H9 (cell line): ENCODE measurements around the gene MYOZ2. TPM values are rescaled to one million over a fixed set of nuclear protein-coding genes. Genes with fewer than 3 reads are reported as not detected.

ENCODE experiments used
- DNase-seq: peaks from one replicate; pipeline ENCODE4 v3.0.0-alpha.2; 2017
- H2AFZ ChIP-seq: one replicate; pipeline ENCODE4 v1.6.1; 2013; ENCODE audit warnings: mild to moderate bottlenecking, low read length, control low read depth, moderate library complexity
- H2AK5ac ChIP-seq: 2 replicates; pipeline ENCODE4 v1.6.1; 2013; ENCODE audit warnings: low read length, control low read depth, mixed read lengths; ENCODE audit not compliant: insufficient read length
- H2BK120ac ChIP-seq: one replicate; pipeline ENCODE4 v1.6.1; 2013; ENCODE audit warnings: low read depth, mild to moderate bottlenecking, low read length, control low read depth, inconsistent platforms; ENCODE audit not compliant: poor library complexity, severe bottlenecking
- H2BK12ac ChIP-seq: 2 replicates; pipeline ENCODE4 v1.6.1; 2013; ENCODE audit warnings: low read length, control low read depth, mixed read lengths, low read depth; ENCODE audit not compliant: insufficient read length
- H2BK15ac ChIP-seq: 2 replicates; pipeline ENCODE4 v1.6.1; 2013; ENCODE audit warnings: low read depth, low read length, control low read depth
- H2BK20ac ChIP-seq: one replicate; pipeline ENCODE4 v1.6.1; 2013; ENCODE audit warnings: low read depth, mild to moderate bottlenecking, low read length, control low read depth, inconsistent platforms; ENCODE audit not compliant: poor library complexity, severe bottlenecking
- H2BK5ac ChIP-seq: 2 replicates; pipeline ENCODE4 v1.6.1; 2013; ENCODE audit warnings: low read length, control low read depth, mixed read lengths; ENCODE audit not compliant: insufficient read length
- H3K14ac ChIP-seq: 2 replicates; pipeline ENCODE4 v1.6.1; 2013; ENCODE audit warnings: low read length, control low read depth; ENCODE audit not compliant: insufficient read depth
- H3K18ac ChIP-seq: 2 replicates; pipeline ENCODE4 v1.6.1; 2013; ENCODE audit warnings: low read depth, mild to moderate bottlenecking, mixed read lengths, low read length, control low read depth; ENCODE audit not compliant: insufficient read length
- H3K23ac ChIP-seq: 2 replicates; pipeline ENCODE4 v1.6.1; 2013; ENCODE audit warnings: low read length, control low read depth, mixed read lengths, low read depth; ENCODE audit not compliant: insufficient read length
- H3K23me2 ChIP-seq: 2 replicates; pipeline ENCODE4 v1.6.1; 2013; ENCODE audit warnings: low read depth, mild to moderate bottlenecking, mixed read lengths, low read length, control low read depth; ENCODE audit not compliant: insufficient read length, poor library complexity, severe bottlenecking
- H3K27ac ChIP-seq: 2 replicates; pipeline ENCODE4 v1.5.1; 2013; ENCODE audit warnings: low read length, control low read depth, mixed read lengths, low read depth; ENCODE audit not compliant: insufficient read length
- H3K27me3 ChIP-seq: 2 replicates; pipeline ENCODE4 v1.6.1; 2013; ENCODE audit warnings: low read length, control low read depth, inconsistent platforms; ENCODE audit not compliant: insufficient read depth
- H3K4ac ChIP-seq: 2 replicates; pipeline ENCODE4 v1.6.1; 2013; ENCODE audit warnings: low read depth, mild to moderate bottlenecking, control low read depth, inconsistent platforms, low read length, moderate library complexity
- H3K4me1 ChIP-seq: 2 replicates; pipeline ENCODE4 v1.6.1; 2013; ENCODE audit warnings: low read length, control low read depth, inconsistent platforms; ENCODE audit not compliant: insufficient read depth
- H3K4me2 ChIP-seq: 2 replicates; pipeline ENCODE4 v1.6.1; 2013; ENCODE audit warnings: low read length, control low read depth, mixed read lengths; ENCODE audit not compliant: insufficient read length, insufficient read depth
- H3K56ac ChIP-seq: 2 replicates; pipeline ENCODE4 v1.6.1; 2013; ENCODE audit warnings: low read depth, mild to moderate bottlenecking, mixed read lengths, low read length, control low read depth; ENCODE audit not compliant: insufficient read length
- H3K79me1 ChIP-seq: 2 replicates; pipeline ENCODE4 v1.6.1; 2013; ENCODE audit warnings: low read depth, mild to moderate bottlenecking, moderate library complexity, low read length, control low read depth, inconsistent platforms; ENCODE audit not compliant: insufficient read depth, poor library complexity, severe bottlenecking
- H3K79me2 ChIP-seq: 2 replicates; pipeline ENCODE4 v1.6.1; 2013; ENCODE audit warnings: low read length, control low read depth, inconsistent platforms; ENCODE audit not compliant: insufficient read depth
- H3K9ac ChIP-seq: 2 replicates; pipeline ENCODE4 v1.6.1; 2013; ENCODE audit warnings: low read length, control low read depth, mixed read lengths; ENCODE audit not compliant: insufficient read length; ENCODE audit errors: extremely low read depth
- H3K9me3 ChIP-seq: one replicate; pipeline ENCODE4 v1.6.1; 2013; ENCODE audit warnings: low read depth, low read length, inconsistent platforms; ENCODE audit not compliant: control insufficient read depth
- H3T11ph ChIP-seq: one replicate; pipeline ENCODE4 v1.6.1; 2013; ENCODE audit warnings: mild to moderate bottlenecking, low read length, control low read depth, inconsistent platforms
- H4K20me1 ChIP-seq: one replicate; pipeline ENCODE4 v1.6.1; 2013; ENCODE audit not compliant: control insufficient read depth, insufficient read length, insufficient read depth
- H4K5ac ChIP-seq: 2 replicates; pipeline ENCODE4 v1.6.1; 2013; ENCODE audit warnings: low read depth, mild to moderate bottlenecking, mixed read lengths, low read length, control low read depth; ENCODE audit not compliant: insufficient read length
- H4K8ac ChIP-seq: replicated peaks from 2 replicates; pipeline ENCODE4 v1.6.1; 2013; ENCODE audit warnings: low read length, control low read depth, mixed read lengths, low read depth; ENCODE audit not compliant: insufficient read length
- H4K91ac ChIP-seq: 2 replicates; pipeline ENCODE4 v1.6.1; 2013; ENCODE audit warnings: low read depth, mild to moderate bottlenecking, moderate library complexity, mixed read lengths, low read length, control low read depth; ENCODE audit not compliant: insufficient read length
- H3K27ac Mint-ChIP-seq, 3 experiments: 2 replicates in 2 of 3; 3 replicates in 1 of 3; pipeline ENCODE4 v1.8.0; 2020 to 2021; ENCODE audit warnings: mixed read lengths in 3 of 3, mild to moderate bottlenecking in 1 of 3, moderate library complexity in 1 of 3
- H3K27me3 Mint-ChIP-seq: 2 replicates; pipeline ENCODE4 v1.8.0; 2021; ENCODE audit warnings: low read depth, mild to moderate bottlenecking, moderate library complexity, mixed read lengths
- H3K36me3 Mint-ChIP-seq, 3 experiments: 2 replicates in 2 of 3; 3 replicates in 1 of 3; pipeline ENCODE4 v1.8.0; 2020 to 2021; ENCODE audit warnings: low read depth in 3 of 3, mixed read lengths in 3 of 3; ENCODE audit not compliant: insufficient read depth in 1 of 3
- H3K4me1 Mint-ChIP-seq, 2 experiments: 2 replicates each; pipeline ENCODE4 v1.8.0; 2020; ENCODE audit warnings: mixed read lengths in 2 of 2
- H3K4me3 Mint-ChIP-seq, 2 experiments: 2 replicates in 1 of 2; 3 replicates in 1 of 2; pipeline ENCODE4 v1.8.0; 2020 to 2021; ENCODE audit warnings: mild to moderate bottlenecking in 2 of 2, mixed read lengths in 2 of 2, moderate library complexity in 1 of 2
- H3K9me3 Mint-ChIP-seq, 2 experiments: 2 replicates in 1 of 2; 3 replicates in 1 of 2; pipeline ENCODE4 v1.8.0; 2020; ENCODE audit warnings: mild to moderate bottlenecking in 2 of 2, mixed read lengths in 2 of 2, moderate library complexity in 1 of 2
- CTCF ChIP-seq: fragments of 200-600 bp; sonication (generic); conservative IDR thresholded peaks from 3 replicates; pipeline ENCODE4 v1.8.0; 2021; ENCODE audit warnings: antibody characterized with exemption, mild to moderate bottlenecking
- WGBS: extraction: QIAGEN DNeasy Blood & Tissue Kit; methylation state at CpG from one replicate; pipeline ENCODE4 v1.1.7; 2013; ENCODE audit warnings: missing lambda C conversion rate, low lambda C conversion rate, mixed read lengths; ENCODE audit not compliant: insufficient read length; ENCODE audit errors: extremely low coverage; 5-methylcytosine and 5-hydroxymethylcytosine counted together
- total RNA-seq: library from RNA; stranded (reverse); gene quantifications from 2 replicates; pipeline ENCODE4 v1.2.1, GENCODE V29; 2021

Gene MYOZ2
- total RNA-seq, 1 experiment from 2014 or later: not detected

DNA sequence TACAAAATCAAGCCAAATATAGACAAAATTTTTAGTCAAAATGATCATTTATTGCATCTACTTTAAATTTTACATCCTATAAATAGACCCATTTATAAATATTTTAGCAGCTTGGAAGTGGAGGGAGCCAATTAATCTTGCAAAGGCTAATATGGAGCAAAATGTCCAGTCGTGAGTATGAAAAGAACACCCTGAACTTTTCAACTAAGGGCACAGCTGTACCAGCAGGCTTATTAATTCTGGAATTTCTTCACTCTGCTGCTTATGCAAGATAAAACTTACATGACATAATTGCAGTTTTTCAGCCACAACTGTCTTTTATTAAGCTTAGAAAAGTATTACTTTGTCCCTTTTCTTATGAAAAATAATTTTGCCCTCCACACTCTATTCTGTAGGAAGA is 54.0 kb downstream of the MYOZ2 start:
- H3T11ph ChIP-seq: no peak overlapping the region
- no peaks in the 10 kb centered on the region for H3K36me3 Mint-ChIP-seq
- H3K23me2 ChIP-seq: no peaks in the 10 kb centered on the region
- H3K4me3 Mint-ChIP-seq: no peak overlapping the region
- H2BK15ac ChIP-seq: no peak overlapping the region
- no peak overlapping the region for H4K91ac ChIP-seq
- H3K9me3 ChIP-seq: no peaks in the 10 kb centered on the region
- no peak overlapping the region for H3K4me2 ChIP-seq
- TF ChIP-seq CTCF: no peak
- no peak overlapping the region for H2BK20ac ChIP-seq
- H2AK5ac ChIP-seq: no peak overlapping the region
- no peaks in the 10 kb centered on the region for H3K79me2 ChIP-seq
- no peak overlapping the region for H3K27ac Mint-ChIP-seq
- H4K5ac ChIP-seq: no peak overlapping the region
- no peak overlapping the region for H3K18ac ChIP-seq
- H2BK120ac ChIP-seq: no peak overlapping the region
- H3K56ac ChIP-seq: no peak overlapping the region
- no peaks in the 10 kb centered on the region for H3K9me3 Mint-ChIP-seq
- no peaks in the 10 kb centered on the region for H3K79me1 ChIP-seq
- H3K14ac ChIP-seq: no peak overlapping the region
- H3K27ac ChIP-seq: no peak overlapping the region
- H2AFZ ChIP-seq: no peak overlapping the region
- no peaks in the 10 kb centered on the region for H3K4me1 ChIP-seq
- DNase-seq: no peak
- no peak overlapping the region for H4K8ac ChIP-seq
- no peaks in the 10 kb centered on the region for H3K27me3 Mint-ChIP-seq
- no CpG with 5 or more reads among the region's 1 CpG for WGBS
- no peaks in the 10 kb centered on the region for H4K20me1 ChIP-seq
- no peaks in the 10 kb centered on the region for H3K4me1 Mint-ChIP-seq
- no peaks in the 10 kb centered on the region for H3K27me3 ChIP-seq
- no peak overlapping the region for H2BK5ac ChIP-seq
- H3K9ac ChIP-seq: no peak overlapping the region
- H3K4ac ChIP-seq: no peak overlapping the region
- no peak overlapping the region for H2BK12ac ChIP-seq
- no peak overlapping the region for H3K23ac ChIP-seq
